HG03342 (cell line): ENCODE results near the gene SF3B6.

Source experiments
- ATAC-seq: cut with Tn5 transposase; IDR thresholded peaks from one replicate; pipeline ENCODE4 v1.9.1; 2021; ENCODE audit warnings: mild to moderate bottlenecking, moderate library complexity; ENCODE audit not compliant: unreplicated experiment

Gene SF3B6

DNA sequence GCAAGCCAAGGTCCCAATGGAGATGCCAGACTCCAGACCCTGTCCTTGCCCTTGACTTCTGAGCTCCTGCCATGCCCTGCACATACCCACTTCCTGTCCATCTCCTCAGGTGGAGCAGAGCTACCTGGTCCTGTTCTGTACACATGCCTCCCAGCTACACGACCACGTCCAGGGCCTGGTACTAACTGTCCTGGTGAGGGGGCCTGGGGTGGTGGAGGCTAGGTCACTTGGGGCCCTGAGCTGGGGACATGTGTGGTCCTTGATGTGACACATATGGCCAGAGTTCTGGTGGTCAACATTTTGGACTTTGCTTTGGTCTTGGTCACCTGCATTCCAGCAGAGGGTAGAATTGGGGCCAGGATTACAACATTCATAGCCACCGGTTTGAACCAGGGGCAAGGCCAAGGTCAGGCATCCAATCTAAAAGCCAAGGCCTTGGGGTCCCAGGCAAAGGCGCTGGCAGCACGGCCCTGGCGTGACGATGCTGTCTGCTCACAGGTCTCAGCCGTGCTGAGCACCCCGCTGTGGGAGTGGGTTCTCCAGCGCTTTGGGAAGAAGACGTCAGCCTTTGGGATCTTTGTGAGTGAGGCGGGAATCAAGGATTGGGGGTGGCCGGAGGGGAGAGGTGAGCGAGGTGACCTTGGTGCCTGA, 53.7 kb downstream of the SF3B6 start:
- ATAC-seq: no peak

DNA sequence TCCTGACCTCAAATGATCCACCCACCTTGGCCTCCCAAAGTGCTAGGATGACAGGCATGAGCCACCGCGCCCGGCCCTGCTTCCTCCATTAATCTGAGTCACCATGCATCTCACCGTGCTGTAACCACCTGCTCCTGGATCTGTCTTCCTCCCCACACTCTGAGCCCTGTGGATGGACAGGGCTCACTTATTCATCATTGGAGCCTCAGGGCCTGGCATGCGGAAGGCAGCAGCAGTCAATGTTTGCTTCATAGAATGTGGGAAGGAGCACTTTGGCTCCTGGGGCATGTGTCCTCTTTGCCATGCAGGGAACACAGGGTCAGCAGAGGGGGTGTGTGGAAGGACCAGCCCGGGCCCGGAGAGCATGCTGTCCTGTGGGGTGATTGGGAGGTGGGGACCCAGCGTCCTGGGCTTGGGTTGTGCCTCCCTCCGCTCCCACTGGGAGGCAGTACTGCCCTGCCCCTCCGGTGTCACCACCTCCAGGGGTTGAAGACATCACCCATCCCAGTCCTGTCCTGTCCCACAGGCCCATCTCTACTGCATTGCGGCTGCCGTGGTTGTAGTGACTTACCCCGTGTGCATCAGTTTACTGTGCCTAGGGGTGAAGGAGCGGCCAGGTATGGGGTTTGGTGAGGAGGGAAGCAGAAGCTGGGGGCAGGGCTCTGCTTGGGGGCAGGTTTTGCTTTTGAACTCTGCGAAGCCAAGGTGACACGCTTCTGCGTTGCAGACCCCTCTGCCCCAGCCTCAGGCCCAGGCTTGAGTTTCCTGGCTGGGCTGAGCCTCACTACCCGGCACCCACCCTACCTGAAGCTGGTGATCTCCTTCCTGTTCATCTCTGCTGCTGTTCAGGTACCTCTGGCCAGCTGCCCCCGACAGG, 54.8 kb downstream of the SF3B6 start:
- ATAC-seq: no peak

DNA sequence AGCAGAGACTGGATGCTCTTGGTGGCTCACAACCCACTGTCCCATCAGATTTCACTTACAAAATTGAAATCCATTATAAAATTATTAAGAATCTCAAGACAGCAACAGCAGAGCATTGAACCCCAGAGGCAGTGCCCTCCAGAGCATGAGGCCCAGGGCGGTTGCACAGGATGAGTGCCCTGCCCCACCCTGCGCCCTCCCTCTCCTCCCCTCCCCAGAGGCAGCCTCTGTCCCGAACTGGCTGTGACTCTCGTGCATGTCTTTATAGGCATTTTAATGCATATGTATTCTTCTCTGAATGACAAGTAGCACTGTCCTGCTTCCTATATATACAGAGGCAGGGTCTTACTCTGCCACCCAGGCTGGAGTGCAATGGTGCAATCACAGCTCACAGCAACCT, 55.9 kb downstream of the SF3B6 start:
- ATAC-seq: no peak

DNA sequence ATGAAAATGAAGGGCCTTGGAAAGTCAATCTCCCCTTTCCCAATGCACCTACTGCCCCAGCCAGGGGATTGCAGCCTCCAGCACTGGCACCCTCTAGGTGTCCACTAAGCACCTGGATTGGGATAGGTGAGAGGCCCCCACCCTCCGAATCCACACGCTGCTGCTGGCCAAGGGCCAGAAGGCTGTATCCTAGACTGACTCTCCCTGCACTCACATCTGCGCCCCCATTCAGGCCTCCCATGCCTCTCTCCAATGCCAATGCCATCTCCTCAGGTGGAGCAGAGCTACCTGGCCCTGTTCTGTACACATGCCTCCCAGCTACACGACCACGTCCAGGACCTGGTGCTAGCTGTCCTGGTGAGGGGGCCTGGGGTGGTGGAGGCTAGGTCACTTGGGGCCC, 56.4 kb downstream of the SF3B6 start:
- ATAC-seq: no peak

DNA sequence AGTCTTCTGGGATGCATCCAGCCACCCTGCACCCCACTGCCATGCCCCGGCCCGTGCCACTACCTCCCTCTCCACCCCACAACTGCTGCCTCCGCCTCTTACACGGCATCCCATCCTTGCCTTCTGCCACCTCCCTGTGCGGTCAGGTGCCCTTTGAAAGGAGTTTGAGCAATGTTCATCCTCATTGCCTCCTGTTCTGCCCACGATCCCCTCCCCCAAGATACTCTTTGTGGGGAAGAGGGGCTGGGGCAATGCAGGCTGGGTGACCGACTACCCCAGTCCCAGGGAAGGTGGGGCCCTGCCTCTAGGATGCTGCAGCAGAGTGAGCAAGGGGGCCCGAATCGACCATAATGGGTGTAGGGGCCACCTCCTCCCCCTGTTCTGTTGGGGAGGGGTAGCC, 57.9 kb downstream of the SF3B6 start:
- no peak for ATAC-seq

DNA sequence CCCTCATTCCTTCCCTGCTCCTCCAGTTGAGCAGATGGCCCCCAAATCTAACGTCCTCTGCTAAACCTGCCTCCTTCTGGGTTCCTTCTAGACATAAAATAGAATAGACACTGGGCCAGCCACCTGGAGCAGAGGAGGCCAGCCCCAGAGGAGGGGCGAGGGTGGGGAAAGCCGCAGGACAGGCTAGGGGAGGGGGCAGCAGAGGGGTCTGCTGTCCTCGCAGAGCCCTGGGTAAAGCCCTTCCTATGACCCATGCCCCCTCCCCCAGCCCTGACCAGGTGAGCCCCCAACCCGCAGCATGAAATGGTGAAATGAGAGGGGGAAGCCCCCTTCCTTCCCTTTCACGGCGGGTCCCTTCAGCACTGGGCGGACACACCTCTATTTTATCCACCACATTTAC, 58.4 kb downstream of the SF3B6 start:
- no peak for ATAC-seq
